Liver (tissue), 9 donors: Measurements from ENCODE around the gene TDP2. TPM values are rescaled to one million over a fixed set of nuclear protein-coding genes. Genes with fewer than 3 reads are reported as not detected.

Source experiments
- DNase-seq: peaks from one replicate; pipeline ENCODE4 v3.0.0-alpha.2; 2017; ENCODE audit warnings: low spot score
- H3K27ac ChIP-seq, 2 donors: one replicate each; pipeline ENCODE4 v1.7.0; 2013; ENCODE audit warnings: inconsistent platforms in 2 of 2, low read length in 2 of 2, control low read depth in 1 of 2, low read depth in 1 of 2, mild to moderate bottlenecking in 1 of 2
- H3K27me3 ChIP-seq, 4 donors: one replicate each; pipeline versions ENCODE4 v1.6.1 to v1.7.0; 2013; ENCODE audit warnings: low read length in 3 of 4, inconsistent platforms in 1 of 4, mild to moderate bottlenecking in 1 of 4, moderate library complexity in 1 of 4; ENCODE audit not compliant: control insufficient read depth in 4 of 4, insufficient read depth in 4 of 4
- H3K36me3 ChIP-seq, 4 donors: one replicate each; pipeline versions ENCODE4 v1.6.1 to v1.7.0; 2013; ENCODE audit warnings: low read length in 3 of 4, mild to moderate bottlenecking in 3 of 4, low read depth in 1 of 4, moderate library complexity in 1 of 4; ENCODE audit not compliant: control insufficient read depth in 4 of 4, insufficient read depth in 3 of 4
- H3K4me1 ChIP-seq, 4 donors: one replicate each; pipeline versions ENCODE4 v1.6.1 to v1.7.0; 2013; ENCODE audit warnings: low read length in 3 of 4, mild to moderate bottlenecking in 3 of 4, moderate library complexity in 1 of 4; ENCODE audit not compliant: control insufficient read depth in 4 of 4, insufficient read depth in 4 of 4
- H3K4me3 ChIP-seq, 3 donors: one replicate each; pipeline versions ENCODE4 v1.6.1 to v1.7.0; 2013; ENCODE audit warnings: low read length in 3 of 3, control low read depth in 1 of 3, low read depth in 1 of 3, mild to moderate bottlenecking in 1 of 3
- H3K9ac ChIP-seq, 2 donors: one replicate each; pipeline ENCODE4 v1.7.0; 2013; ENCODE audit warnings: low read length in 2 of 2, mild to moderate bottlenecking in 2 of 2, moderate library complexity in 2 of 2, control low read depth in 1 of 2, low read depth in 1 of 2
- H3K9me3 ChIP-seq, 4 donors: one replicate each; pipeline versions ENCODE4 v1.6.1 to v1.7.0; 2013; ENCODE audit warnings: low read length in 3 of 4; ENCODE audit not compliant: control insufficient read depth in 4 of 4
- ATF3 ChIP-seq: IDR thresholded peaks from 2 replicates; pipeline ENCODE4 v1.6.1; 2016; ENCODE audit warnings: antibody characterized with exemption
- CTCF ChIP-seq: fragments of 150-350 bp; IDR thresholded peaks from 2 replicates; pipeline ENCODE4 v1.5.1; 2017; ENCODE audit warnings: improper control_type of control experiment, low read depth, low read length; ENCODE audit not compliant: missing input control
- EGR1 ChIP-seq, 2 donors: IDR thresholded peaks; 2 replicates each; pipeline ENCODE4 v1.6.1; 2016 to 2018; ENCODE audit warnings: antibody characterized with exemption in 2 of 2, low read depth in 2 of 2
- FOXA1 ChIP-seq: IDR thresholded peaks from 2 replicates; pipeline ENCODE4 v1.6.1; 2016; ENCODE audit warnings: antibody characterized with exemption
- FOXA2 ChIP-seq: IDR thresholded peaks from 2 replicates; pipeline ENCODE4 v1.6.1; 2016; ENCODE audit warnings: antibody characterized with exemption
- GABPA ChIP-seq, 2 donors: IDR thresholded peaks in 1 of 2; conservative IDR thresholded peaks in 1 of 2; 2 replicates each; pipeline ENCODE4 v1.6.1; 2016; ENCODE audit warnings: antibody characterized with exemption in 2 of 2, mild to moderate bottlenecking in 1 of 2, moderate library complexity in 1 of 2
- HNF4G ChIP-seq: IDR thresholded peaks from 2 replicates; pipeline ENCODE4 v1.6.1; 2016; ENCODE audit warnings: antibody characterized with exemption
- JUND ChIP-seq, 2 donors: IDR thresholded peaks; 2 replicates each; pipeline ENCODE4 v1.6.1; 2016; ENCODE audit warnings: antibody characterized with exemption in 2 of 2
- NR2F2 ChIP-seq: IDR thresholded peaks from 2 replicates; pipeline ENCODE4 v1.6.1; 2016; ENCODE audit warnings: antibody characterized with exemption
- RAD21 ChIP-seq, 2 donors: IDR thresholded peaks; 2 replicates each; pipeline ENCODE4 v1.6.1; 2016; ENCODE audit warnings: antibody characterized with exemption in 2 of 2, mild to moderate bottlenecking in 2 of 2
- REST ChIP-seq: IDR thresholded peaks from 2 replicates; pipeline ENCODE4 v1.6.1; 2016; ENCODE audit warnings: antibody characterized with exemption, mild to moderate bottlenecking
- RXRA ChIP-seq, 2 donors: IDR thresholded peaks; 2 replicates each; pipeline ENCODE4 v1.6.1; 2017 to 2018; ENCODE audit warnings: antibody characterized with exemption in 2 of 2, mild to moderate bottlenecking in 1 of 2
- SP1 ChIP-seq: IDR thresholded peaks from 2 replicates; pipeline ENCODE4 v1.6.1; 2018; ENCODE audit warnings: antibody characterized with exemption, mild to moderate bottlenecking
- TAF1 ChIP-seq: conservative IDR thresholded peaks from 2 replicates; pipeline ENCODE4 v1.6.1; 2016; ENCODE audit warnings: antibody characterized with exemption, mild to moderate bottlenecking
- ZBTB33 ChIP-seq: IDR thresholded peaks from 2 replicates; pipeline ENCODE4 v1.6.1; 2016; ENCODE audit warnings: antibody characterized with exemption
- WGBS: extraction: QIAGEN DNeasy Blood & Tissue Kit; methylation state at CpG from one replicate; pipeline ENCODE4 v1.1.7; 2013; 5-methylcytosine and 5-hydroxymethylcytosine counted together
- polyA plus RNA-seq, 2 donors: library from polyadenylated mRNA; stranded (reverse) in 1 of 2; unstranded in 1 of 2; fragments of 200-250 nt in 1 of 2; fragments of >200 nt in 1 of 2; fragmentation: Nextera tagmentation in 1 of 2; extraction: Ambion mirVana in 1 of 2; gene quantifications; one replicate each; pipeline versions ENCODE4 v1.2.1 to v1.2.3, GENCODE V29; 2013 to 2015
- total RNA-seq, 2 donors: library from RNA; depleted of rRNA; stranded (reverse); fragments of >200 nt; gene quantifications; one replicate each; pipeline ENCODE4 v1.2.3, GENCODE V29; 2014
- donor health status: healthy.
- donor health status: healthy.
- donor health status: healthy.
- donor health status: healthy.
- donor health status: healthy.

TDP2 gene
- total and polyA plus RNA-seq, 4 donors = 16.5 to 24.3 (median 18.5) TPM

GRCh38 chr6:24646771-24647170 lies 19.9 kb downstream of the TDP2 start:
- H3K27me3 ChIP-seq = no peaks in the 10 kb centered on the region
- H3K4me1 ChIP-seq = peaks cover 2 to 12% (median 10%) of the 10 kb centered on the region in 4 donors
- no peak overlapping the region for H3K9ac ChIP-seq
- no peaks in the 10 kb centered on the region for H3K9me3 ChIP-seq
- DNase-seq = no peak
- H3K27ac ChIP-seq = no peak overlapping the region
- TF ChIP-seq GABPA (IDR thresholded peaks at IDR 0.05 in 1 of 2, conservative IDR thresholded peaks at IDR 0.05 in 1 of 2) (no peak), ZBTB33 (no peak), FOXA1 (no peak), RAD21 (IDR thresholded peaks at IDR 0.05) (no peak)
- no peak overlapping the region for H3K4me3 ChIP-seq
- 83% methylated on average over 8 of the region's 8 CpGs for WGBS
- H3K36me3 ChIP-seq = peaks cover 2 to 12% (median 9%) of the 10 kb centered on the region in 4 donors

- H3K27ac ChIP-seq = no peak overlapping the region
- no peak overlapping the region for H3K9ac ChIP-seq
- TF ChIP-seq ATF3 (no peak), NR2F2 (no peak), FOXA2 (no peak), HNF4G (no peak), GABPA (IDR thresholded peaks at IDR 0.05 in 1 of 2, conservative IDR thresholded peaks at IDR 0.05 in 1 of 2) (no peak), RAD21 (IDR thresholded peaks at IDR 0.05) (no peak), RXRA (IDR thresholded peaks at IDR 0.05) (no peak)
- peaks cover 2 to 12% (median 10%) of the 10 kb centered on the region in 4 donors for H3K4me1 ChIP-seq
- no peaks in the 10 kb centered on the region for H3K9me3 ChIP-seq
- no peaks in the 10 kb centered on the region for H3K27me3 ChIP-seq
- DNase-seq = no peak
- no peak overlapping the region for H3K4me3 ChIP-seq
- WGBS = 80% methylated on average over 4 of the region's 4 CpGs
- no peaks in the 10 kb centered on the region for H3K36me3 ChIP-seq
These were observed 22.3 kb downstream of the TDP2 start for GRCh38 chr6:24644377-24644776.

- 78% methylated on average over 7 of the region's 7 CpGs for WGBS
- H3K27me3 ChIP-seq = no peaks in the 10 kb centered on the region
- H3K4me3 ChIP-seq = no peak overlapping the region
- H3K27ac ChIP-seq = no peak overlapping the region
- no peak for DNase-seq
- H3K9ac ChIP-seq = no peak overlapping the region
- H3K36me3 ChIP-seq = no peaks in the 10 kb centered on the region
- no peak for TF ChIP-seq EGR1 (IDR thresholded peaks at IDR 0.05; ENCODE audit: low read depth in 2 of 2)
- TF ChIP-seq GABPA (IDR thresholded peaks at IDR 0.05 in 1 of 2, conservative IDR thresholded peaks at IDR 0.05 in 1 of 2) = no peak
- no peak for TF ChIP-seq SP1
- TF ChIP-seq JUND (IDR thresholded peaks at IDR 0.05) = no peak
- no peak for TF ChIP-seq ATF3
- no peak for TF ChIP-seq TAF1
- TF ChIP-seq RXRA (IDR thresholded peaks at IDR 0.05) = no peak
- no peak for TF ChIP-seq CTCF
- TF ChIP-seq HNF4G = no peak
- no peak for TF ChIP-seq REST
- no peak for TF ChIP-seq FOXA2
- no peaks in the 10 kb centered on the region for H3K9me3 ChIP-seq
- peaks cover 2 to 12% (median 10%) of the 10 kb centered on the region in 4 donors for H3K4me1 ChIP-seq
These were observed 22.8 kb downstream of the TDP2 start for GRCh38 chr6:24643920-24644319.
